NCI-H2227 treated with DMSO at 0.1 percent for 48 hours (cell line): ENCODE measurements around the gene FAM193B.

ENCODE experiments used
- DNase-seq: peaks from one replicate; lab custom pipeline; 2025; lab: John Stamatoyannopoulos, UW

Gene FAM193B

DNA sequence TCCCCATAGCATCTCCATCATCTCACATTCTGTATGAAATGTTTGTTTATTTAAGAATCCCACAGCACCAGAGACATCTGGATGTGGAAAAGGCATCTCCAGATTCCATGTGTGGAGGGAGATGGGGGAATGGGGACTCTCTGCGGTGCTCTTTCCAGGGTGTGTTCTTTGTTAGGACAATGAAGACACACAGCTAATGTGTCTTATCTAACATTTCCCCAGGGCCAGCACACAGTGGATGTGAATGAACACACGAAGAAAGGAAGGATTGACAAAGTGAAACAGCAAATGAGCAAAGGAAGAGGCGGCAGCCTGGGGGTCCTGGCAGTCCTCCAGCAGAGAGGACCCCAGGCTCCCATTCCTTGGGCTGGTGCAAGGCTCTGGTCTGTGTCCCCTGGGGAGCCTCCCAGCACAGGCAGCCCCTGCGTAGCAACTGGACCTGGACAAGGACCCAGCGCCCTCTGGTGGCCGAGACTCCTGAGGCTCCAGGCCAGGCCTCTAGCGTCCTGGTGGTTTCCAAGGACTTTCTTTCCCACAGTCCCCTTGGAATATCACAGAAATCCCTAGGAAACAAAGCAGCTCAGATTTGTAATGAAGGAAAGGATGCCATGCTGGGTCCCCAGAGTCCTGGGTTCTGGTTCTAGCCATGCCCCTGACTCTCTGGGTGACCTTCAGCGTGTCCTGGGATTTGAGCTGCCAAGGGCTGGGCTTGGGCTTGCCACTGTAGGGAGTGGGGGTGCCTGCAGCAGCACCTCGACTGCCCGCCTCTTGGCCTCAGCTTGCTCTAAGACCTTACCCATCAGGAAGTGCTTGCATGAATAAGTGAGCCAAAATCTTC lies 53.5 kb downstream of the FAM193B start:
- DNase-seq: peak; percentile 27

DNA sequence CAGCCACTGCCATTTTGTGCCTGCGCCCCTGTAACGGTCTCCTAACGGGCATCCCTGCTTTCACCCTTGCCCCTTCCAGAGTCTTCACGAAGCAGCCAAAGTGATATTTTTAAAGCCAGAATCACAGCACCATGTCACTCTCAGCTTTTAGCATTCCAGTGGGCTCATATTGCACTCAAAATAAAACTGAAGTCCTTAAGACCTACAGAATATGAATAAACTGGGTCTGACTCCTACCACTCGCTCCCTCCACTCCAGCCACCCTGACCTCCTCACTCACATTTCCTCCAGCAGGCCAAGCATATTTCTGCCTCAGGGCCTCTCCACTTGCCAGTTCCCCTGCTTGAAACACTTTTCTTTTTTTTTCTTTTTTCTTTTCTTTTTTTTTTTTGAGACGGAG lies 54.5 kb downstream of the FAM193B start:
- DNase-seq: no peak

DNA sequence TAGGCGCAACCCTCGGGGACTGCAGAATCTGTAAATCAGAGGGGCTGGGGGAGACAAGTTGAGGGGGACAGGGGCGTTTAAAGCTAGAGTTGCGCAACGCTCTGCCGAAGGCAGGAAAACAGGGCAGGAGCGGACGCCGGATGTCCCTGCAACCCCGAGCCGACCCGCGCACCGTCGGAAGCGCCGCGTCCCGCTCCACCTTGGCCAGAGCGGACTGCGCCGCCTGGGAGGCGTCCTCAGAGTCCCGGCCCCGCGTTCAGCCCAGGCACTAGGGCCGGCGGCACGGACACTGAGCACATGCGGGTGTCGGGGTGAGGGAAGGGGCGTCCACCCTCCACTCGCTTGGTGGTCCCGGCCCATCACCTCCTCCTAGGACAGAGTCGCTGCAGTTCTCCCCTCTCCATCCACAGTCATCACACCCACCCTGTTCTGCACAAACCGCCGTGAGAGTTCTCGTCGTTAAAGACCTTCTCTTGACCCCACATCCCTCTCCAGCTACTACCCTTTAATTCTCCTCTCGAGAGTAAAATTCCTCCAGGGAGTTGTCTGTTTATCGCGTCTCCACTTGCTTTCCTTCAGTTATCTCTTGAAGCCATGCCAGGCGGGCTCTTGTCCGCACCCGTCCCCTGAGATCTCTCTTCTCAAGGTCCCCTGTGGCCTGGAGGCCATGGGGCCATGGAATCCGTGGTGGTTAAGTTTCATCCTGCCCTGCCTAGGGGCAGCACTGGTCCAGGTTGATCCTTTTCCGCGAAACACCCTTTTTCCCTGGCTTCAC lies 56.2 kb downstream of the FAM193B start:
- no peak for DNase-seq

DNA sequence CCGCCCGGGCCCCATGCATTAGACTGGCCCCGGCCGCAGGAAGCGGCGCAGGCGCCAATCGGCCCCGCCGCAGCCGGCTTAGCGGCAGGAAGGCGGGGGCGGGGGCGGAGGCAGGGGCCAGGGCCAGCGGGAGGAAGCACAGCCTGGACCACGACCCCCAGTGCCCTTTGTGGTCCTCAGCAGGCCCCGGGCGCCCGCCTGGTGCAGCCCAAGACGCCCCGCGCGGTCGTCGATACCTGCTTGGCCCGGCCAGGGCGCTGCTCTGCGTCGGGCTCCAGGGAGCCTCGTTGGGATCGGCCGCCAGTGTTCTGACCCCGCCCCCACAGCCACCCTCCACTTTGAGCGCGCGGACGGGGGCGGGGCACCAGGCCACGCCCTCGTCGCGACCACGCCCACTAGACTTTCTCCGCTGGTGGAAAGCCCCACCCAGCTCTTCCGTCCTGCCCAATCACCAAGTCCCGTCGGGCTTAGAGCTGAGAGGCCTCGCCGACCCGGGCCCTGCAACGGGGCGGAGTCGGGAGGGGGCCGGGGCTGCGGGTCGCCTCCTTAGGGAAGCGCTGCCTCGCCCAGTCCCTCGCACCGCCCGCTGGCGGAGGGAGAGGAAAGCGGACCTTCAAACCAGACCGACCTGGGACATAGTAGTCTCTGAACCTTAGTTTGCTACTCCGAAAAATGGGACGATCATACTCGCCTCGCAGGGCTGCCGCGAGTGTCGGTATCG lies 56.9 kb downstream of the FAM193B start, which contains the start of gene PDLIM7:
Gene PDLIM7, minus strand, starts transcription at position 313 of the 721 bp plus-strand sequence. CDS start 1,092 bp downstream, outside the sequence.
- peak; percentile 90 for DNase-seq

DNA sequence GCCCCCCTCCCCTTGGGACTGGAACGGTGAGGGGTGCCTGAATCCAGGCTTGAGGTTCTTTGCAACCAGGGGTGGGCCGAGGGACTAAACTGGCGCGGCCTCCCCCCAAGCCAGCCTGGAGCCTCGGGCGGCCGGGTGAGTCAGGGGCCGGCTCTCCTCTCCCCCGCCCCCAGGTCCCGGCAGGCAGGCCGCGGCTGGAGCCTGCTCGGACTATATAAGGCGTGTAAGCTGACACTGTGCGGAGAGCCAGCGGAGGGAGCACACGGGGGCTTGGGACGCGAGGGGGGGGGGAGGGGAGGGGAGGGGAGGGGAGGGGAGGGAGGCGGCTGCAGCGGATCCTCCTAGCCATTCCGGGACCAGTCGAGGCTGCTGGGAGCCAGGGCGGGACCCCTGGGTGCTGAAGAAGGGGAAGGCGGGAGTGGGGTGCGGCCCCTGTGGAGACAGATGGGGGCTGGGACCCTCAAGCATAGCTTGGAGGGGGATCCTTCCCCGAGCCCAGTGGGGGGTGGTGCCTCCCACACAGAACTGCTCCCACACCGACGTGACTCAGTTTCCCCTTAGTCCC lies 57.6 kb downstream of the FAM193B start:
- no peak for DNase-seq

DNA sequence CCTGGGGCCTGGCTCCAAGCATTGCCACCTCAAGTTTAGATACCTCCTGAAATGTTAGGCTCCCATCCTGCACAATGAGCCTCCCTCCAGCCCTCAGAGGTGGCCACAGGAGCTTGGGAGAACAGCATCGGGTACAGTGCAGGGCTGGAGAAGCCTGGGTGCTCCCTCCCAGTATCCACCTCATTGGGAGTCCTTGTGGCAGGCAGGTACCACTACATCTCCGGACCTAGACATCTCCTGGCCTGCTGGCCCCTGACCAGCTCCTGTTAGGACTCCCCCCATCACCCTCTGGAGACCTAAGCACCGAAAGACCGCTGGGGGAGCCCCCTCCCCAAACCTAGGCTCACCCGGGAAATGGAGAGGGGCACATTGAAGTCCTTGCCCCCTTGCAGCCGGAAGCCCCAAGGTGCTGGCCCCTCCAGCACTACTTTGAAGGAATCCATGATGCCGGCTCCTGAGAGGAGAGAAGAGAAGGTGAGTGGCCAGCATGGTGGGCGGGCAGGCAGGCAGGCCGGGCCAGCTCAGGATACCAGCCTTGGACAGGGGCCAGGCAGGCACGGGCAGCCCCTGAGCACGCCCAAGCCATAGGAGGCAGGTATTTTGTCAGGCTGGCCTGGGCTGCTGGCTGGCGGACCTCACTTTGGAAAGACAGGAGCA lies 58.2 kb downstream of the FAM193B start:
- no peak for DNase-seq

DNA sequence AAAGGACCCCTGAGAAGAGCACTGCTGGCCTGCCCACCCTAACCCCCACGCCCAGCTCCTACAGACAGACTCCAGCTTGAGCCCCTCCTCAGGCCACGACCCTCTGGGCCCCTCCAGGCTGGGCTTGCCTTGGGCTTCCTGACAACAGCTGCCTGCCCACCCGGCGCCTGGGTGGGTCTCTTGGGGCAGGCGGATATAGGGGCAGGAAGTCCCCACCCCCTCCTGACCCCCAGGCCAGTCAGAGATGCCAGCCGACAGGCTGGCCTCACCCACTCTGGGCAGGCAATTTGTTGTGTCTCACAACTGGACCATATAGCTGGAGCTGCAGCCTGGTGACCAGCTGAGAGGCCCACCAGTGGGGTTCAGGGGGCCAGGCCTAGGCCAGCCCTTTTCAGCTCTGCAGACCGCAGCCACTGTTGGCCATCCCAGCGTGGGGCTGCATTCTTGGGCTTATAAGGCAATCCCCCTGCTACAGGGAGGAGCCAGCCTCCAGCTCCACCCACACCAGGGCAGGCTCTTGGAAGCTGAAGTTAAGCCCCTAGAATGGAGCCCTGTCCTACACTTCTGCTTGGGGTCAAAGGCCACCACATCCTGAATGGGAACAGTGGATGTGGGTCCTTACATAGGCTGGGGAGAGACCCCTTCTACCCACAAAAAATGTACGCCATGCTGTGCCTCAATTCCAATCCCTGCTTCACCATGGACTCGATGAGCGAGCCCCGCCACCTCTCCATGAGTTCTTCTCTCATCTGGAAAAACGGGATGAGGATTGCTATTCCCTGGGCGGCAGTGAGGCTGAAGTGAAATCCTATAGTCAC lies 58.9 kb downstream of the FAM193B start:
- no peak for DNase-seq

DNA sequence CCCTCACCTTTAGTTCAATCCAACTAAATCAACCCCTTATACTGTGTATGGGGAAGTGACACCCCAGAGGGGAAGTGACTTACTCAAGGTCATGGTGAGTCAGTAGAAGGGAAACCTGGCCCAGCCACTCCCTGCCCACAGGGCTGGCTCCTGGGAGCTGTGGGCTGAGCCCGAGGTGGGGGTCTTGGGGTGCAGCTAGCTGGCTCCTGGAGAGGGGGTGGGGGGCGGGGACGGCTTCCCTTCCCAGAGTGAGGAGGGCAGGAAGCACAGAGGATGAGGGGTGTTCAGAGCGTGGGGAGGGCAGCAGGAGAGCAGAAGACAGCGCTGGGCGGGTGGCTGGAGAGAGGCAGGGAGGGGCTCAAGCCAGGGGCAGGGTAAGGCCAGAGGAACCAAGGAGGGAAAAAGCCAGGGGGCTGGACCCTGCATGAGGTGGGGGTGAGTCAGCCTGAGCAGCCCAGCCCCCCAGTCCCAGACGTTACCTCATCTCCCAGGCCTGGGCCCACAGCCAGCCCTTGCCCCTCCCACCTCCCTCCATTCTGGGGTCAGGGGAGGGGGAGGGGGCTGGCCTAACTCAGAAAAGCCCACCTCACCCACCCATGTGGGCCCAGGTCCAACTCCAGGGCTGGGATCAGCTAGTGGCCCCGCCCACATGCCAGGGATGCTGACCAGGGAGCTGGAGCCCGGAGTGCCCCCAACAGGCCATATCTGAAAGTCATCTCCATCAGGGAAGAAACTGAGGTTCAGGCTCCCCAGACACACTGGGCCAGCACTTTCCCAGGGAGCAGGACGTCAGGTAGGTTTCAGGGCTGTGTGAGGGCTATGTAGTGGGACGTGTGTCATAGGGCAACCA lies 59.8 kb downstream of the FAM193B start:
- DNase-seq: no peak

DNA sequence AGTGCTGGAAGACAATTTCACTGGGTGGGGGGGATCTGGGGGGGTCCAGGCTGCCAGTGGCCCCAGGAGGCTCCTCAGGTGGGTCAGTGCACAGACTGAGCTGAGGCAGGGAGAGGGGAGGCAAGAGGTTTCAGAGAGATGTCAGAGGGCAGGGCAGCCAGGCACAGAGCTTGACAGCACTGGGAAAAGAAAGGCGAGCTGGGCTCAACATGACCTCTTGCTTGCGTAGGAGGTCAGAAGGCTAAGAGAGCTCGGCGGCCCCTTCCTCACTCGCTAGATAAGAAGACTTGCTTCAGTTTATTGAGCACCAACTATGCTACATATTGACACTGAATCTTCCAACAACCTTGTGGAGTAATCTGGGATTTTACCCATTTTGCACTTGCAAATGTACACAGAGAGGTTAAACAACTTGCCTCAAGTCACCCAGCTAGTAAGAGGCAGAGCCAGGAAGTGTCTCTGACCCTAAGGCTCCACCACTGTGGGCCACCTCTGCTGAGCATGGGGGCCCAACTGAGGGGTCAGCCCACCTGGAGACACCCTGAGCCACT lies 60.5 kb downstream of the FAM193B start:
- DNase-seq: no peak

DNA sequence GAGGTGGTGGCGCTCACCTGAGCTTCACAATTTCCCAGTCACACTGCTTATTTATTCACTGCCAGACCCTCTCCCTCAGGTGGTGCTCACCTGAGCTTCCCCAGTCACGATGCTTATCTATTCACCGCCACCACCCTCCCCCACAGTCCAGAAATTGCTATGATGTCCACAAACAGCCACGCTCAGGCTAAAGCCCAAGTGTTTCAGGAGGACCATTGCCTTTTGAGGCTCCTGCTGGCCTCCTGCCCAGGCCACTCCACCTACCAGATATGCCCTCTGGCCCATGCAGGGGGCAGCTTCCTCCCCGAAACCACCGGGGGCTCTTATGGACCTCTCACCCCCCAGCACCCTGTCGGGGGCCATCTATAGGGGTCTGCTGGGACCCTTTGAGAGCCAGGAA lies 61.5 kb downstream of the FAM193B start:
- DNase-seq: no peak

DNA sequence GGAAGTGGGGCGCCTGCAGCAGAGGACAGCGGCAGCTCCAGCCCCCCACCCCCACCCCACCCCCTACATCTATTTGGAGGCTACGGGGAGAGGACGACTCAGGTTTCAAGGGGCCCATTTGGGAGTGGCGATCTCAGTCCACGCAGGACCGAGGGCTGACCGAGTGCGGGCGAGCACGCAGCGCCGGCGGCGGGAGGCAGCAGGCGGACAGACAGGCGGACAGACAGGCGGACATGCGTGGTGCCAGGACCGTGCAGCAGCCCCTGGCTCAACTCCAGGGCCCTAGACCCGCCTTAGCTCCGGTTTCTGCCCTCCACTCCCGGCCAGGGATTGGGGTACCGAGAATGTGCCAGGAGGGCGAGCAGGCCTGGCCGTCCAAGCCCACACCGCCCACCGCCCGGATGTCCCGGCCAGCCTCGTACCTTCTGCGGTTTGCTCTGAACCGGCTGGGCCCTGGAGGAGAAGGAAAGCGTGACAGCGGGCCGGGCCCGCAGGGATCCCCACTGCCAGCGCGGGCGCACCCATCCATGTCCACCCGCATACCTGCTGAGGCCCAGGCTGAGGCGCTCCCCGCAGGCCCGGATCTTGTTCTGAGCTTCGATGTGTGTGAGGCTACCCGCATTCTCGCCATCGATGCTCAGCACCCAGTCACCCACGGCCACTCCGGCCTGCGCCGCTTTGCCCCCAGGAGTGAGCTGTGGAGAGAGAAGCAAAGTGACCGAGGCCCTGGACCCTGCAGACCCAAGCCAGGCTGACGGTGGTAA lies 62.2 kb downstream of the FAM193B start:
- DNase-seq: no peak

DNA sequence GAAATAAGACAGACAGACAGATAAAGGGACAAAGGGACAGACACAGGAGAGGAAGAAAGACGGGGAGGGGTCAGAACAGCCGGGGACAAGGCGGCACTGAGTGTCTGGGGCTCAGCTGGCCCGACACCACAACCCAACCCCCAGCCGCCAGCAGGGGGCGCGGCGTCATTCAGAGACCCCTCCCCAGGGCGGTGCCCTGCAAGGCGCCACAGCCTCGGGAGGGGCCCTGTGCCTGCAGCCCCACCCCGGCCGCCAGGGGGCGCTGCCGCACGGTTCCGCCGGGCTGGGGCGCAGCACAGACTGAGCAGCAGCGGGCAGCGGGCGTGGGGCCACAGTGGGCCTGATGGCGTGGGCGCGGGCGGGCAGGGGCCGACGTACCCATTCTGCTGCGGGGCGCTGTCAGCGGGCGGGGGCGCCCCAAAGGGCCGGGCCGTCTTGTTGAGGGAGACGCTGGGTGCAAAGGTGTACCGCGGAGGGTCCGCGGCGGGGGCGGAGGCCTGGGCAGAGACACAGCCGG lies 62.9 kb downstream of the FAM193B start:
- no peak for DNase-seq

DNA sequence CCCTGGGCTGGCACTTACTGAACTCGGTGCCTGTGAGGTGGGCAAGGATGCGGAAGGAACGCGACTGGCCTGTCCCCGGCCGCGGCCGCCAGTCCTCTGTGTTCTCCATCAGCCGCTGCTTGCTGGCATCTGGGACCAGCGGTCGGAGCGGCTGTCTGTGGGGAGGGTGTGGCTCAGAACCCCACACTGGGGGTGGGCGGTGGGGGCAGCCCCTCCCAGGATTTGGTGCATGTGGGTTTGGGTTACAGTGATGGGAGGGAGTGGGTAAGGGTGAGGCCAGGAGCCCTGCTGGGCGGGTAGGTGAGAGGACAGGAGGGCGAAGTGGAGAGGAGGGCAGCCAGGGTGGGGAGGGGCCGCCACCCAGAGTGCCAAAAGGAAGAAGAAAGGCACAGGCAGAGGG lies 63.4 kb downstream of the FAM193B start:
- no peak for DNase-seq

DNA sequence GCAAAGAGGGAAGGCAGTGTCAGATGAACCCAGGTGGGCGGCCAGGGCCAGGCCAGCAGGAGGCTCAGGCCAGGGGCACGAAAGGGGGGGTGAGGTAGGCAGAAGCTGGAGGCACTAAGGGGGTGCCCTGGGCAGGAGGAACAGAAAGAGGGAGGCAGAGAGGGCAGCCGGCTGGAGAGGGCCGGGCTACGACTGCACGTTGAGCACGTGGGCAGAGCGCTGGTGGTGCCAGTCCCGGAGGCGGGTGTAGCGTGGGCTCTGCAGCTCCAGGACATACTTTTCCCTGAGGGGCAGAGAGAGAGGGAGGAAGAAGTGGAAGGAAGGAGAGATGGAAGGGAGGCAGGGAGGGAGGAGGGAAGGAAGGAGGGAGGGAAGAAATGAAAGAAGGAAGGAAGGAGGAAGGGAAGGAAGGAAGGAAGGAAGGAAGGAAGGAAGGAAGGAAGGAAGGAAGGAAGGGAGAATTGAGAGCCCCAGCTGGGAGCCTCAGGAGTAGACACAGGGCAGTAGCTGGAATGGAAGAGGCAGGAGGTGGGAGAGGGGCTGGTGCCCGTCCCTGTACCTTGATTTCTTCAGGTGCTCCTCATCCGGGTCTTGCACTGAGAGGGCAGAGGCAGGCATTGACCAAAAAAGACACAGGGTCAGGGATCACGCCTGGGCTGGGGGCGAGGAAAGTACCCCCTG lies 63.9 kb downstream of the FAM193B start:
- DNase-seq: no peak

DNA sequence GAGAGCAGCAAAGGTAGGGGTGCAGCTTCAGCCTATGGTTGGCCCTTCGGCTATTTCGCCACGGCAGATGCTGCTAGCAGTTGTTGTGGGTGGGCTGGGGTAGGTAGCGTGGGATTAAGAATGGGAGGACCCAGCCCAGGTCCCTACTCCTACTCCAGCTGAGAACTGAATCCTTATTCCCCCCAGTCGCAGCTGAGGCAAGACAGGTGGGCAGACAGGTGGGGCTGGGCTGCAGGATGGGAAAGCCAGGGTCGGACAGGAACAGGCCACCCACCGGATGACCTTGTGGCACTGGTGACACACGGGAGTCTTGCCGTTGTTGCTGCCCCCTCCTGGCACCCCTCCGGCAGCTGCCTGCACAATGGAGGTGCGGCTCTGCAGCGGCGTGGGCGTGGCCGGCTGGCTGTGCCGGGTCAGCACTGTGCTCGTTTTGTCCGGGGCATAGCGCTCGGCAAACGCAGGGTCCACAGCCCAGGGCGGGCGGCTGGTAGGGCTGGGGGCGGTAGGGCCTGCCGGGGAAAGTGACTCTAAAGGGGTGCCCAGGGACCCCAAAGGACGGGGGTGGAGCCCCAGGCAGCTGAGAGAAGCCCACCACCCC lies 65.1 kb downstream of the FAM193B start:
- no peak for DNase-seq

DNA sequence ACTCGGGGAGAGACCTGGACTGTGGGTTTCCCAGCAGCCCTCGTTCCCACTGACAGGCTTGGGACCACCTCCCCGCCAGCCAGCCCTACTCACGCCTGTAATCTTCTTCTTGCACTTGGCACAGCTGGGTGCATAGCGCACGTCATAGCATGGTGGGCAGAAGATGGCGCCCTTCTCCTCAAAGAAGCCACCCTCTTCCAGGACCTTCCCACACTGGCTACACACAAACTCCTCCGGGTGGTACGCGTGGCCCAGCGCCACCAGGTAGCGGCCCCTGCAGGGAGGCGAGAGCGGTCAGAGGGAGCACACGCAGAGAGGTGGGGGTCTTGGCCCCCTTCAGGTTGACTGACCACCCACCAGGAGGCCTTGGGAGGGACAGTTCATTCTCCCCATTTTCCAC lies 66.4 kb downstream of the FAM193B start:
- DNase-seq: no peak

DNA sequence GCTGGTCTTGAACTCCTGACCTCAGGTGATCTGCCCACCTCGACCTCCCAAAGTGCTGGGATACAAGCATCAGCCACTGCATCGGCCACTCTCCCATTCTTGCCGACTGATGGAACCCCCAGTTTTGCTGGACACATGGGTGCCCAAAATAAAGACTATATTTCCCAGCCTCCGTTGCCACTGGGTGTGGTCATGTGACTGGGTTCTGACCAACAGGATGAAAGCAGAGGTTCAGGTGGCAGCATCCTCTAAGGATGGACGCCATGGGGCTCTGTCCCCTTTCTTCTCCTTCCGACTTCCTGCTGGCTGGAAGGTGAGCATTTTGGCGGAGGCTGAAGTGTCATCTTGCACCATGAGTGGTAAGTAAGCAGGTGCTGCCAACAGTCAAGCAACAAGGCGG lies 67.2 kb downstream of the FAM193B start:
- DNase-seq: no peak

DNA sequence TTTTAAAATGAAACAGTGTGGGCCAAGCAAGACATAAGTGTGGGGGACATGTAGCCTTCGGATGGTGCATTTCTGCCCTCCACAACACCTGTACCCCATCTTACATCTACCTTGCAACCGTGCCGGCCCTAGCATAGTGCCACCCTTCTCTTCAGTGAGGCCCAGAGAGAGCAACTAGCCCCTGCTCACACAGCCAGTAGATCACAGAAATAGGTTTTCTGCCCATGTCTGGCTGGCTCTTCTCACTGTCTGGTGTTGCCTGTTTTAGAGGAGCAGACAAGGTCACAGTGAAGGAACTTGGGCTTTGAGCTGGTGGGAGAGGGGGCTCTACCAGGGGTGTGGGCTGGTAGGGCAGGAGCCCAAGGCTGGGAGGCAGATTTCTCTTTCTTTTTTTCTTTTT lies 68.1 kb downstream of the FAM193B start:
- DNase-seq: no peak
